Measurements from ENCODE around the gene ZDHHC14.

Gene ZDHHC14

DNA sequence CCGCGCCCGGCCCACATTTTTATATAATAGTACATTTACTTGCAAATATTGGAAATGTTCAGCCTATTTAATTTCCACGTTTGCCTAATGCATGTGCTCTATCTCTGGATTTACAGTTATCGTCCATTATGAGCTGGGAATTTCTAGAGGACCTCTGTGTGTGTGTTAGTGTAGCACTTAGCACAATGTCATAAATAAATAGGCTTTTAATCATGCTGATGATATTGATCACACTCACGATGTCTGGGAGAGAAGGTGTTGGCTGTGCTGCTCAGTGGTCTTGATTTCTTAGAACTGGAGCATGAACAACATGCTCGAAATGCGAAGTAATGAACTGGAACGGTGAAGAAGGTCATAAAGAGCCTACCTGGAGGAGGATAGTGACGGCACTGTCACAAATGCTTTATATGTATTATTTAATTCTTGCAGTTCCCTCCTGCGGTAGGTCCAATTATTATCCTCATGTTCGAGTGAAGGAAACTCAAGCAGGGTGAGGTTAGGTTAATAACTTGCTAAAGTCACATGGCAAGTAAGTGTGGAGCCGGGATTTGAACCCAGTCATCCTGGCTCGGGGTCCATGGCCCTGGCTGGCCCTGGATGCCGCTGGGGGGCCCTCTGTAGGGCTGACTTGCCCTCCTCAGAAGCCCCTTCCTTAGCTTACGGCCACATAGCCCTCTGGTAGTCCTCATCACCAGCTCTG is 130.8 kb downstream of the ZDHHC14 start:
- peaks cover 1% of the 10 kb centered on the region; the same call in 1 of the 2 replicates for H3K9me3 ChIP-seq (ENCODE audit: control insufficient read depth, insufficient read depth, low read length)
- no peak overlapping the region for H3K4me3 ChIP-seq (ENCODE audit: low read depth, low read length)
- H3K27me3 ChIP-seq (ENCODE audit: control insufficient read depth, insufficient read depth, low read length) = no peaks in the 10 kb centered on the region
- no peaks in the 10 kb centered on the region for H3K4me1 ChIP-seq (ENCODE audit: control insufficient read depth, insufficient read depth, low read length)
- H3K27ac ChIP-seq (ENCODE audit: low read depth, low read length) = no peak overlapping the region
- H3K36me3 ChIP-seq (ENCODE audit: control insufficient read depth, insufficient read depth, low read length) = no peaks in the 10 kb centered on the region
- H3K9ac ChIP-seq (ENCODE audit: low read depth, low read length) = no peak overlapping the region

DNA sequence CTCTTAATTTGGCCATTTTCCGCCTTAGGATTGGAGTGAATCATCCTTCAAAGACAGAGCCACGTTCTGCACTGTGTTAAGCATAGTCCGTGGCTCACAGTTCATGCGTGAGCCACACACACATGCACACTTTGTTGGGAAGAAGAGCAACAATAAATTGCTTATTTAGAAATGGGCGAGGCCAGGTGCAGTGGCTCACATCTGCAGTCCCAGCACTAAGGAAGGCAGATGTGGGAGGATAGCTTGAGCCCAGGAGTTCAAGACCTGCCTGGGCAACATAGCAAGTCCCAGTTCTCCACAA is 131.3 kb downstream of the ZDHHC14 start:
- Histone ChIP-seq H3K27ac (ENCODE audit: low read depth, low read length) (no peak overlapping the region), H3K9ac (ENCODE audit: low read depth, low read length) (no peak overlapping the region)

DNA sequence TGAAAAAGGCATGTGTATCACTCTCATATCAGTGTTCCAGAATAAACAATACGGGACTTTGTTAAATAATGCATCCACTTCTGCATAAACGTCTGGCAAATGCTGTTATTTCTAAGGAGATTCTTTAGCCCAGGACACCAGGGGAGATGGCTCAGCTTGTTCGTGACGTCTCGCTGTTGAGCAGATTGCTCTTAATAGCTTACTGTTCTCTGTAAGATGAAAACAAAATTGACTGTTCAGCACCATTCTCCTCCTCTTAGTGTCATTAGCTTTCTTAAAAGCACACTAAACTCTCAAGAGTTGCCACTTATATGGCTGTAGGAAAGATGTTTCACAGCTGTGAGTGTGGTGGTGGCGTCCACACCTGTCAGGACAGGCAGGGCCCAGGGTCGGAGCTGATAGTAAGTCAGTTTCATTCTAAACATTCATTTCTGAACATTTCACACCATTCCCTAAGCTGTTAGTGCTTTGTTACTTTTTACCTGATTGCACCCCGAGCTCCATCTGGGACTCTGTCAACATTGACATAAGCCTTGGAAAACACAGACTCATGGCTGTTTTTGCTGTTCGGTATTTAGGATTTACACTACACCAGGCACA is 132.1 kb downstream of the ZDHHC14 start:
- Histone ChIP-seq H3K27ac (ENCODE audit: low read depth, low read length) (no peak overlapping the region), H3K4me3 (ENCODE audit: low read depth, low read length) (no peak overlapping the region), H3K36me3 (ENCODE audit: control insufficient read depth, insufficient read depth, low read length) (no peaks in the 10 kb centered on the region), H3K27me3 (ENCODE audit: control insufficient read depth, insufficient read depth, low read length) (no peaks in the 10 kb centered on the region), H3K4me1 (ENCODE audit: control insufficient read depth, insufficient read depth, low read length) (no peaks in the 10 kb centered on the region), H3K9me3 (ENCODE audit: control insufficient read depth, insufficient read depth, low read length) (no peaks in the 10 kb centered on the region), H3K9ac (ENCODE audit: low read depth, low read length) (no peak overlapping the region)

More for the DNA sequence above, 131.3 kb downstream of the ZDHHC14 start:
- Histone ChIP-seq H3K36me3 (ENCODE audit: control insufficient read depth, insufficient read depth, low read length) (no peaks in the 10 kb centered on the region), H3K9me3 (ENCODE audit: control insufficient read depth, insufficient read depth, low read length) (no peaks in the 10 kb centered on the region), H3K27me3 (ENCODE audit: control insufficient read depth, insufficient read depth, low read length) (no peaks in the 10 kb centered on the region), H3K4me3 (ENCODE audit: low read depth, low read length) (no peak overlapping the region), H3K4me1 (ENCODE audit: control insufficient read depth, insufficient read depth, low read length) (no peaks in the 10 kb centered on the region)

DNA sequence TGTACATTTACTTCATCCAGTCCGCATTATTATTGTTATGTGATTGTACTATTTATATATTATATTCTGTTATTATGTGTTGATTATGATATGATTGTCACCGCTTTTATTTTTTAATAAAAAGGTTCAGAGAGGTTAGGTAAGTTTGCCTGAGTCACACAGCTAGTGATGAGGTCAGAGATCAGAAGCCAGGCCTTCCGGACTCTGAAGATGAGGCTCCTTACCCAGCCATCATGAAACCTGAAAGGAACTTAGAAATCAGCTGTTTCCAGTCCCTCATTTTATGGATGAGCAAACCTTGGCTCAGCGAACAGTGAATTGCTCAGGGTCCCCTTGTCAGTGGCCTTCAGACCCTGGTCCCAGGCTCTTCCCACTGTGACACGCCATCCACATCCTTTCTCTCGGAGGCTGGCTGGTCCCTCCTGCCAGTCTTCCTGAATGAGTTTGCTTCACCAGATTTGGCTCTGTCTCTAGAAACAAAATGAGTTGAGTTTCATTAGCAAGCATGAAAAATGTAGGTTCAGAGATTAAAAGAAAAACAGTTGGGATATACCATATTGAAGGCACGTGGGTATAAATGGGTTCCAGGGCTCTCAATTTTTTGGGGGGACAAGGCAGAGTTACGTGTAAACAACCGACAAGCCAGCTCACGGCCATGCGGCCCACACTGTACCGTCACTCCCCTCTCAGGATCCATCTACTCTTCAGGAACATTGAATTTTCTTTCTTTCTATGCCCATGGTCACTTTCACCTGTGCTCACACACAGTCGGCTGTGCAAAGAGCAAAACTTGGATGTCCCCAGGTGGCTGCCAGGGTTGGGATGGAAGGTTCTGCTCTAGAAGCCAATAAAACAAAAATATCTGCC is 132.9 kb downstream of the ZDHHC14 start:
- H3K4me1 ChIP-seq (ENCODE audit: control insufficient read depth, insufficient read depth, low read length) = no peaks in the 10 kb centered on the region

DNA sequence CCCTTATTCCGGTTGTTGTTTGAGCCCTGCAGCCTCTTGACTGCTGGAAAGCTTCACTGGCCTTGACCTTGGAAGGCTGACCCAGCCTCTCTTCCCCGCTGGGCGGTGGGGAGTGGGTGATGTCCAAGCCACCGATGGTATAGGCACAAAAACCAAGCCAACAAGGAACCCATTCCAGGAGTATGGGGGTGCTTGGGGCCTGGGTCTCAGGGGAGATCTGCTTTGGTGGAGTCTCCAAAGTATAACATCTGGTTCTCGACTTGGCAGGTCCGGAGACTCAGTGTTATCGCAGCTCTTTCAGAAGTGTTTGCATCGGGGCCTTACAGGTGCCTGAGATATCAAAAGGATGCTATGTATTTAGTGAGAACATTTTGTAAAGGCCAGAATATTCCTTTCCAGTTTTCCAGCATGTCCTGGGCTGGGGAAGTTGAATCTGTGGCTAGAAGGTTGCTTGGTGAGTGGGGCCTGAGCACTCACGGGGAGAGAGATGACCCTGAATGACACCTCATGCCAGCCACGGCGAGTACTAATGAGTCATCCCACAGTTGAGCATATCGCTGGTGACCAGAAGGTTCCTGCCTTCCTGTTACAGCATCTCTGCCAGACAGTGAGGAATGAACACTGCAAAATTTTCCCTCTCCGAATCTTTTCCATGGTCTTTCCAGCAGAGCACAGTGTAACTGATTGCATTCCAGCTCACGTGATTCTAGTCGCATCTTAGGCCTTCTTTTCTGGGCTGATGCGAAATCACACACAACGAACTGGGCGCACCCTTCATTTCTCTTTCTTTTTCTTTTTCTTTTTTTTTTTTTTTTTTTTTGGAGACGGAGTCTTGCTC is 133.9 kb downstream of the ZDHHC14 start:
- Histone ChIP-seq H3K27ac (ENCODE audit: low read depth, low read length) (no peak overlapping the region), H3K36me3 (ENCODE audit: control insufficient read depth, insufficient read depth, low read length) (no peaks in the 10 kb centered on the region), H3K27me3 (ENCODE audit: control insufficient read depth, insufficient read depth, low read length) (no peaks in the 10 kb centered on the region), H3K9me3 (ENCODE audit: control insufficient read depth, insufficient read depth, low read length) (no peaks in the 10 kb centered on the region), H3K9ac (ENCODE audit: low read depth, low read length) (no peak overlapping the region), H3K4me1 (ENCODE audit: control insufficient read depth, insufficient read depth, low read length) (no peaks in the 10 kb centered on the region), H3K4me3 (ENCODE audit: low read depth, low read length) (no peak overlapping the region)

More for the DNA sequence above, 132.9 kb downstream of the ZDHHC14 start:
- Histone ChIP-seq H3K9me3 (ENCODE audit: control insufficient read depth, insufficient read depth, low read length) (no peaks in the 10 kb centered on the region), H3K9ac (ENCODE audit: low read depth, low read length) (no peak overlapping the region), H3K4me3 (ENCODE audit: low read depth, low read length) (no peak overlapping the region), H3K27ac (ENCODE audit: low read depth, low read length) (no peak overlapping the region), H3K36me3 (ENCODE audit: control insufficient read depth, insufficient read depth, low read length) (no peaks in the 10 kb centered on the region), H3K27me3 (ENCODE audit: control insufficient read depth, insufficient read depth, low read length) (no peaks in the 10 kb centered on the region)

DNA sequence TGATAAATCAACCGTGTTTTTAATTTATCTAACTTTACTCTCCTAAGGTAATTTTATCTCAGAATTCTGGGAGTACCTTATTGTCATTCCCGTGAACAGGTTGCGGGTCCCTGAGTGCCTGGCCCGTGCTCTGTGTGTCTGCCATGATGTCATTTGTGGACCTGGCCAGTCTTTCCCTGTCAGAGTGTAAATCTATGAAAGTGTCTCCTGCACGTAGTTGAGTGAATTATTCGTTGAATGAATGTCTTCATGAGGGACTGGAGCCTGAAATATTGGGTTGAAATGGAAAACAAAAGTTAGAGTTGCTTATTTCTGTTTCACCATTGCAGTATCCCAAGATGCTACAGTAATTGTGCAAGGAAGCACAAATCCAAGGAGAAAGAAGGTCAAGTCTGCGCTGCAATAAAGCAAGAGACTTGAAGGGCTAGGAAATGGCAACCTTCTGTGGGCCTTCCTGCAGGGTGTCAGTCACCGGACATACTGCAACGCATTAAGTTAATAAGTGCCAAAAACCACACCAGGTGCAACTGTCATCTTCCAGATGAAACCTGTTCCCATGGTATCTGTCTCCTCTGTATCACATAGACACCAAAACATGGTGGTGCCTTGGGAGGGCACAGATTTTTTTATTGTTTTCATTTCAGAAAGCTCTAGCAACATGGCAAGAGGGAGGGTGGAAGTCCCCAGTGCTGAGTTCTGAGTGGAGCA is 135.5 kb downstream of the ZDHHC14 start:
- no peaks in the 10 kb centered on the region for H3K9me3 ChIP-seq (ENCODE audit: control insufficient read depth, insufficient read depth, low read length)
- no peak overlapping the region for H3K9ac ChIP-seq (ENCODE audit: low read depth, low read length)
- no peaks in the 10 kb centered on the region for H3K4me1 ChIP-seq (ENCODE audit: control insufficient read depth, insufficient read depth, low read length)
- H3K4me3 ChIP-seq (ENCODE audit: low read depth, low read length) = no peak overlapping the region
- H3K27ac ChIP-seq (ENCODE audit: low read depth, low read length) = no peak overlapping the region
- H3K36me3 ChIP-seq (ENCODE audit: control insufficient read depth, insufficient read depth, low read length) = no peaks in the 10 kb centered on the region
- no peaks in the 10 kb centered on the region for H3K27me3 ChIP-seq (ENCODE audit: control insufficient read depth, insufficient read depth, low read length)

DNA sequence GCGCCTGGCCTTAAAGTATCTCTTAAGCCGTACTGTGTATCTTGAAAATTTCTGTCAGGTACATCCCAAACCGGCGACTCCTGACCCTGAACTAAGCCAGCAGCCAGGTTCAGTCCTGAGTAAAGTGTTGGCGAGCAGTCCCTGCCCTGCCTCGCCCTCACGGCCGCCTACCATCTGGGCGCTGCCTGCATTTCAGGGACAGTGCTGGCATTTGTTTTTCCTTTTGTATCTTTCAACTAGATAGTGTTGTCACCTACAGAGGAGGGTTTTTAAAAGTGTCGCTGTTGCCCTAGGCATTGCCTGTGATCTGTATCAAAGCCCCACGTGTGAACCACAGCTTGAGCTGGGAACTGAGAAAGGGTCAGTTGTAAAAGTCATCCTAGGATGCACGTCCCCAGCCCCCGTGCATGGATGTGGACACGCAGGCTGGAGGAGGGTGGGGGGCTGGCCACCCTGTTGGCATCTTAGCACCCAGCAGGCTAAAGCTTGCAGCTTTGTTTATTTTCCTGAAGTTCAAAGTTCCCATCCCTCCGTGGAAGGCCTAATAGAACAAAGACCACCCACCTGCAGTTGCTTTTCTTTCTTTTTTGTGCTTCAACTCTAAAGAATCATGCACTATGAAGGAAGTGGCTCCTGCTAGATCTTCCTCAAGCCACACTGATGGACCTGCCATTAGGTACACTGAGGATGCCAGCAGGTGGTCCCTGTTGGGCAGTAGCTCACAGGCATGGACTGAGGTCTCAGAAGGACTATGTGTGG is 136.8 kb downstream of the ZDHHC14 start:
- H3K9me3 ChIP-seq (ENCODE audit: control insufficient read depth, insufficient read depth, low read length) = no peaks in the 10 kb centered on the region
- H3K9ac ChIP-seq (ENCODE audit: low read depth, low read length) = no peak overlapping the region
- H3K36me3 ChIP-seq (ENCODE audit: control insufficient read depth, insufficient read depth, low read length) = no peaks in the 10 kb centered on the region
- H3K27ac ChIP-seq (ENCODE audit: low read depth, low read length) = no peak overlapping the region
- no peaks in the 10 kb centered on the region for H3K27me3 ChIP-seq (ENCODE audit: control insufficient read depth, insufficient read depth, low read length)
- H3K4me3 ChIP-seq (ENCODE audit: low read depth, low read length) = no peak overlapping the region
- H3K4me1 ChIP-seq (ENCODE audit: control insufficient read depth, insufficient read depth, low read length) = no peaks in the 10 kb centered on the region

DNA sequence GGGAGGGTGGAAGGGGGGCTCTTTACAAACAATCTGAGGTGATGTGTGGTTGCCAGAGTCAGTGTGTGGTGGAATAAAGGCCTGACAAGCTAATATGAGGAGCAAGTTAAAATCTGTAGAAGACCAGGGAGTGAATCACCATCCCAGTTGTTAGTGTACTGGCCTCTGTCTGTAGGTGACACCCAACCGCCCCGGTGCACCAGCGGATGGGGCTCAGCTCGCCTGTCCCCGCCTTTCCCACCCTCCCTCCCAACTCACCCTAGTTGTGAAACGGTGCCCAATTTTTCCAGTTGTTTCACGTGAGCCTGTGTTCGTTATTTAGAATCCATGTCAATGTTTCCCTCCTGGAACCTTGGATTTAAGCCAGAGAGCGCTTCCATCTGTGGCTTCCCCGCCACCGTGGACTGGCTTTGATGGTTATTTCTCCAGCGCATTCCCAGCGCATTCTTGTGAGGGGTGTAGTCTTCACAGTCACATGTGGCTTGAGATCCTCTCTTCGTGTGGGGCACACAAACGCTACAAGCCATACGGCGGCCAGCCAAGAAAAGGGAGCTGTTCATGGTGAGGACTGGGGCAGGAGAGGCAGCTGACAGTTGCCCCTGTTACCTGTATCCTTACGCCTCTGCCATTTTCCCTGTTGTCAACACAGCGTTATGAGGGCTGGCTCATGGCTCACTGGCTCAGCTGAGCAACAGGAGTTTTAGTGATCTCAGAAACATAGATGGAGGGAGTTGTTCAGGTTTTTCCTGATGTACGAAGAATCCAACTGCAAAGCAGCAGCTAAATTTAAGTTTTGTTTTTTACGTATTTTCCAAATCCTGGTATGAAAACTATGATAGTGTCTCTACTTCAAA is 137.6 kb downstream of the ZDHHC14 start:
- no peak overlapping the region for H3K9ac ChIP-seq (ENCODE audit: low read depth, low read length)

DNA sequence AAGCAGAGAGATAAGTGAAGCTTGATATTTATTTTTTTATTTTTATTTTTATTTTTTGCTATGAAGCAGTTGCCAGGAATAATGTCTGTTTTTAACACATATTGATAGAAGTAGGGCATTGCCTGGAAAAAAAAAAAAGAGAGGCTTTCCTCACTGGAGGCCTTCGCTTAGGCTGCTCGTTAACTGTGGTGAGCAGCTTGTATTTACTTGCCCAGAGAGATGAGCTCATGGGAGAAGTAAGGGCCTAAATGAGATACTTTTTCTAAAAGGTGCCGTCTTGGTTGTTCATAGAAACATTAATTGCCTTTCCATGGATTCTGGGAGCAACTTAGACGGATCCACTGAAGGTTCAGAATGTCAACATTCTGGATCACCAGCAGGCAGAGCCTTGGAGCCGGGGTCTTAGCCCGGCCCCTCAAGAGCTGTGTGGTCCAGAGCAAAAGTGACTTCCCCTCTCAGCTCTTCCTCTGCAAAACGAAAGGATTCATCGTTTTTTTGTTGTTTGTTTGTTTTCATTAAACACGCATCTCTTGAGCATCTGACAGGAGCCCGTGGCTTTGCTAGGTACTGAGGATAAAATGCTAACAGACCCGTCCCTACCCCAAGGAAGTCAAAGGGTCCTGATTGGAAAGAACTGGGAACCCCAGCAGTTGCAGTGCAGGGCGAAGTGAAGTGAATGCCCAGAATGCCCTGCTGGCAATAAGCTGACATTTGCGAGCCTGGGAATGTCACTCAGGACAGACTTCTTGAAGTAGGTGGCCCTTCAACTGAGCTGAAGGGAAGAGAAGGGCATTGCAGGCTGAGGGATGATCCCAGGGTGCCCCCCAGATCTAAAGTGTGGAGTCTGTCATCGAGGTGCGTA is 138.5 kb downstream of the ZDHHC14 start:
- no peak overlapping the region for H3K27ac ChIP-seq (ENCODE audit: low read depth, low read length)
- H3K4me3 ChIP-seq (ENCODE audit: low read depth, low read length) = no peak overlapping the region
- no peaks in the 10 kb centered on the region for H3K4me1 ChIP-seq (ENCODE audit: control insufficient read depth, insufficient read depth, low read length)
- H3K27me3 ChIP-seq (ENCODE audit: control insufficient read depth, insufficient read depth, low read length) = no peaks in the 10 kb centered on the region
- H3K36me3 ChIP-seq (ENCODE audit: control insufficient read depth, insufficient read depth, low read length) = no peaks in the 10 kb centered on the region
- no peak overlapping the region for H3K9ac ChIP-seq (ENCODE audit: low read depth, low read length)
- H3K9me3 ChIP-seq (ENCODE audit: control insufficient read depth, insufficient read depth, low read length) = no peaks in the 10 kb centered on the region

More for the DNA sequence above, 137.6 kb downstream of the ZDHHC14 start:
- no peak overlapping the region for H3K4me3 ChIP-seq (ENCODE audit: low read depth, low read length)
- H3K27me3 ChIP-seq (ENCODE audit: control insufficient read depth, insufficient read depth, low read length) = no peaks in the 10 kb centered on the region
- no peaks in the 10 kb centered on the region for H3K9me3 ChIP-seq (ENCODE audit: control insufficient read depth, insufficient read depth, low read length)
- H3K36me3 ChIP-seq (ENCODE audit: control insufficient read depth, insufficient read depth, low read length) = no peaks in the 10 kb centered on the region
- no peaks in the 10 kb centered on the region for H3K4me1 ChIP-seq (ENCODE audit: control insufficient read depth, insufficient read depth, low read length)
- no peak overlapping the region for H3K27ac ChIP-seq (ENCODE audit: low read depth, low read length)

Data from HUES48 (cell line).